ENCODE results near the gene SLC5A11.
"Not testable (repeated sequence)": the region's sequence is repeated elsewhere in the genome, so short reads cannot be mapped to it uniquely, and the experiment has no call there.

SLC5A11 gene

GRCh38 chr16:24836836-24837235 lies 8.9 kb upstream of the SLC5A11 start:
- DNase-seq: no peak

- no peak for DNase-seq
Observed at GRCh38 chr16:24837969-24838368, 7.8 kb upstream of the SLC5A11 start.

- no peak for DNase-seq
Observed at GRCh38 chr16:24838554-24839266, 7.1 kb upstream of the SLC5A11 start.

- DNase-seq: no peak
Observed at GRCh38 chr16:24839347-24839972, 6.3 kb upstream of the SLC5A11 start.

GRCh38 chr16:24841291-24841690 lies 4.5 kb upstream of the SLC5A11 start:
- DNase-seq: no peak

- DNase-seq: no peak
Observed at GRCh38 chr16:24844101-24845030, 1.4 kb upstream of the SLC5A11 start.

- DNase-seq: not testable (repeated sequence)
Observed at GRCh38 chr16:24845031-24845365, 765 bp upstream of the SLC5A11 start.

GRCh38 chr16:24846548-24847357 lies 990 bp downstream of the SLC5A11 start:
- no peak for DNase-seq

GRCh38 chr16:24847358-24847664 lies 1.5 kb downstream of the SLC5A11 start:
- no peak for DNase-seq

- DNase-seq: no peak
Observed at GRCh38 chr16:24848065-24848464, 2.3 kb downstream of the SLC5A11 start.

- no peak for DNase-seq
Observed at GRCh38 chr16:24849641-24850040, 3.9 kb downstream of the SLC5A11 start.

- DNase-seq: no peak
Observed at GRCh38 chr16:24850289-24850938, 4.7 kb downstream of the SLC5A11 start.

GRCh38 chr16:24851700-24852099 lies 5.9 kb downstream of the SLC5A11 start:
- DNase-seq: no peak

- DNase-seq: no peak
Observed at GRCh38 chr16:24852281-24852721, 6.5 kb downstream of the SLC5A11 start.

- DNase-seq: no peak
Observed at GRCh38 chr16:24853169-24853824, 7.5 kb downstream of the SLC5A11 start.

GRCh38 chr16:24853830-24854229 lies 8.1 kb downstream of the SLC5A11 start:
- DNase-seq: no peak

GRCh38 chr16:24854607-24855171 lies 8.9 kb downstream of the SLC5A11 start:
- no peak for DNase-seq

GRCh38 chr16:24855678-24856077 lies 9.9 kb downstream of the SLC5A11 start:
- no peak for DNase-seq

- not testable (repeated sequence) for DNase-seq
Observed at GRCh38 chr16:24856871-24857270, 11.1 kb downstream of the SLC5A11 start.

GRCh38 chr16:24858219-24859041 lies 12.7 kb downstream of the SLC5A11 start:
- no peak for DNase-seq

GRCh38 chr16:24861461-24861860 lies 15.7 kb downstream of the SLC5A11 start:
- DNase-seq: no peak
